ENCODE measurements around the gene POLR3H. TPM values are rescaled to one million over a fixed set of nuclear protein-coding genes. Genes with fewer than 3 reads are reported as not detected.
A peak's percentile ranks its signal among the peaks of the same experiment; 100 is the strongest.

POLR3H gene
- total RNA-seq, 2 donors from 2014 or later: 30.1 to 32.6 TPM

DNA sequence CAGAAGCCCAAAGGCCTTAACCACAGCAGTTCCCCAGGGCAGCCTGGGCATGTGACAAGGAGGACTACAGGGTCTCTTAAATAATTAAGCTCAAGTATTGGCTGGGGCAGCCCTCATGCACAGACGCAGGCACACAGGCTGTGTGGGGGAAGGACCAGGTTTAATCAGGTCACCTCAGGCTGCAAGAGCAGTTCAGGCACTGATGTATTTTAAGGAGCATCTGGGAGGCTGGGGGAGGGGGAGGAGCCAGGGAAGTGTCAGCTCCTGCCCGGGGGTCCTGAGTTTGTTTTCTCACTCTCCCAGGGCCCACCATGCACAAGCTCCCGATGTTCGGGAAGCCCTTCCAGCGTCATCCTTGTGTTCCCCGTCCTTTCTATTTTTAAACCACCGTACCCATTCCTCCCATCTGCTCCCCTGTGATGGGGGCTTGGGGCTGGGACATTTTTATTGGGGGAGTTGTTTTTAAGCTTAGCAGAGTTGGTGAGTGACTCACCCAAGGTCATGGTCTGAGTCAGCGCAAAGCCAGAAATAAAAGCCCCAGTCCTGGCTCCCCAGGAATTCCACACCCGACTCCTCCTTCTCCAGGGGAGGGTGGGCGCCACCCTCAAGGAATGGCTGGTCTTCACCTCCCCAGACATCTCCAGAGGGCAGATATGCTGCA lies 18.9 kb upstream of the POLR3H start:
- peak; percentile 76 for DNase-seq

DNA sequence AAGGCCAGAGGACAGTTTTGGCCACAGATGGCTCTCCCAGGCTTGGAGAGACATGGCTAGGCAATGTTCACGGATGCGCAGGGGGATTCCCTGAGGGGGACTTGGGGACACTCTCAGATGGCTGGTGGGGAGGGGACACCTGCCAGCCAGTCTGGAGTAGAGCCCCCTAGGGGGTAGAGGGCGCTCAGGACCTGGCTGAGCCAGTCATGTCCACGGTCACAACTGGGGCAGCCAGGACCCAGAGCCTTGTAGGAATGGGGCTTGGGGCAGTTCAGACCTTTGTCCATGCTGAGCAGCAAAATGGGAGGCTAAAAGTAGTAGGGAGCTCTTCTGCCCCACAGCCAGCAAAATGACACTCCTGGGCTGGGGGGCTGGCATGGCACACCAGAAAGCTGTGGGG lies 18.2 kb upstream of the POLR3H start:
- Mint-ChIP-seq H3K4me1 (peaks cover 33% of the 10 kb centered on the region), H3K9me3 (no peaks in the 10 kb centered on the region), H3K27ac (peak overlapping the region; percentile 48), H3K36me3 (ENCODE audit: low read depth) (no peaks in the 10 kb centered on the region), H3K4me3 (no peak overlapping the region), H3K27me3 (ENCODE audit: insufficient read depth) (no peaks in the 10 kb centered on the region)
- Histone ChIP-seq H3K27me3 (ENCODE audit: control insufficient read depth, insufficient read depth, low read length, poor library complexity, severe bottlenecking) (no peaks in the 10 kb centered on the region), H3K9me3 (ENCODE audit: control insufficient read depth, low read length) (no peaks in the 10 kb centered on the region), H3K27ac (ENCODE audit: low read depth, low read length) (no peak overlapping the region), H3K9ac (ENCODE audit: extremely low read depth, low read length, poor library complexity, severe bottlenecking) (no peak overlapping the region), H3K4me1 (ENCODE audit: control insufficient read depth, insufficient read depth, low read length) (peaks cover 3% of the 10 kb centered on the region), H3K4me3 (ENCODE audit: low read length) (no peak overlapping the region), H3K36me3 (ENCODE audit: control insufficient read depth, insufficient read depth, low read length) (no peaks in the 10 kb centered on the region)
- DNase-seq: peak; percentile 57
- TF ChIP-seq, protein P1, sequence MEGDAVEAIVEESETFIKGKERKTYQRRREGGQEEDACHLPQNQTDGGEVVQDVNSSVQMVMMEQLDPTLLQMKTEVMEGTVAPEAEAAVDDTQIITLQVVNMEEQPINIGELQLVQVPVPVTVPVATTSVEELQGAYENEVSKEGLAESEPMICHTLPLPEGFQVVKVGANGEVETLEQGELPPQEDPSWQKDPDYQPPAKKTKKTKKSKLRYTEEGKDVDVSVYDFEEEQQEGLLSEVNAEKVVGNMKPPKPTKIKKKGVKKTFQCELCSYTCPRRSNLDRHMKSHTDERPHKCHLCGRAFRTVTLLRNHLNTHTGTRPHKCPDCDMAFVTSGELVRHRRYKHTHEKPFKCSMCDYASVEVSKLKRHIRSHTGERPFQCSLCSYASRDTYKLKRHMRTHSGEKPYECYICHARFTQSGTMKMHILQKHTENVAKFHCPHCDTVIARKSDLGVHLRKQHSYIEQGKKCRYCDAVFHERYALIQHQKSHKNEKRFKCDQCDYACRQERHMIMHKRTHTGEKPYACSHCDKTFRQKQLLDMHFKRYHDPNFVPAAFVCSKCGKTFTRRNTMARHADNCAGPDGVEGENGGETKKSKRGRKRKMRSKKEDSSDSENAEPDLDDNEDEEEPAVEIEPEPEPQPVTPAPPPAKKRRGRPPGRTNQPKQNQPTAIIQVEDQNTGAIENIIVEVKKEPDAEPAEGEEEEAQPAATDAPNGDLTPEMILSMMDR (conservative IDR thresholded peaks at IDR 0.05): no peak
- 73% methylated on average over 4 of the region's 4 CpGs; no CpG with 5 or more reads in 1 of the 2 experiments for WGBS, 2 experiments (ENCODE audit: insufficient coverage in 1 of 2, insufficient read length in 1 of 2)

More for the DNA sequence above, 18.9 kb upstream of the POLR3H start:
- H3K27me3 ChIP-seq (ENCODE audit: control insufficient read depth, insufficient read depth, low read length, poor library complexity, severe bottlenecking): no peaks in the 10 kb centered on the region
- TF ChIP-seq, protein P1 (conservative IDR thresholded peaks at IDR 0.05): no peak
- peak overlapping the region; percentile 52 for H3K27ac Mint-ChIP-seq
- no peaks in the 10 kb centered on the region for H3K36me3 Mint-ChIP-seq (ENCODE audit: low read depth)
- WGBS, 2 experiments (ENCODE audit: insufficient coverage in 1 of 2, insufficient read length in 1 of 2): 68 to 69% methylated on average over 5 to 10 of the region's 10 CpGs
- no peaks in the 10 kb centered on the region for H3K9me3 ChIP-seq (ENCODE audit: control insufficient read depth, low read length)
- H3K9me3 Mint-ChIP-seq: no peaks in the 10 kb centered on the region
- no peaks in the 10 kb centered on the region for H3K36me3 ChIP-seq (ENCODE audit: control insufficient read depth, insufficient read depth, low read length)
- H3K27me3 Mint-ChIP-seq (ENCODE audit: insufficient read depth): no peaks in the 10 kb centered on the region
- no peak overlapping the region for H3K27ac ChIP-seq (ENCODE audit: low read depth, low read length)
- H3K4me1 ChIP-seq (ENCODE audit: control insufficient read depth, insufficient read depth, low read length): peaks cover 3% of the 10 kb centered on the region
- H3K9ac ChIP-seq (ENCODE audit: extremely low read depth, low read length, poor library complexity, severe bottlenecking): no peak overlapping the region
- peaks cover 29% of the 10 kb centered on the region for H3K4me1 Mint-ChIP-seq
- H3K4me3 Mint-ChIP-seq: no peak overlapping the region
- no peak overlapping the region for H3K4me3 ChIP-seq (ENCODE audit: low read length)

DNA sequence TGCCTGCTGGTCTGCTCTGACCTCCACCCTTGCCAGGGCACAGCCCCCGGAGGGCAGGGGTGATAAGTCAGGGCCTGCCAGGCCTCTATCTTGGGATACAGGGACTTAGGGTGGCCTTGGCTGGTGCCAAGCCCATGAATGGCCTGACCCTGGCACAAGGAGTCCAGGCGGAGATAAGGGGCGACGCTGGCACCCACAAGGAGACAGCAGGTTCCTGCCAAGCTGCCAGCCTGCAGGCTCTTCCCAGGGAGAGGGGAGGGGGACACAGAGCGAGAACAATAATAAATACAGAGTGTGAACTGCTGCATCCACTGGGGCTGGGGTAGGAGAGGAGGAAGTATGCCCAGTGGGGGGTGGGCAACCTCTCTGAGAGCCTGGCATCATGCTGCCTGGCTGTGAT lies 17.5 kb upstream of the POLR3H start:
- Histone ChIP-seq H3K9ac (ENCODE audit: extremely low read depth, low read length, poor library complexity, severe bottlenecking) (no peak overlapping the region), H3K27ac (ENCODE audit: low read depth, low read length) (no peak overlapping the region), H3K4me3 (ENCODE audit: low read length) (no peak overlapping the region), H3K36me3 (ENCODE audit: control insufficient read depth, insufficient read depth, low read length) (no peaks in the 10 kb centered on the region), H3K27me3 (ENCODE audit: control insufficient read depth, insufficient read depth, low read length, poor library complexity, severe bottlenecking) (no peaks in the 10 kb centered on the region), H3K4me1 (ENCODE audit: control insufficient read depth, insufficient read depth, low read length) (peaks cover 3% of the 10 kb centered on the region), H3K9me3 (ENCODE audit: control insufficient read depth, low read length) (no peaks in the 10 kb centered on the region)
- DNase-seq: peak; percentile 58
- WGBS, 2 experiments (ENCODE audit: insufficient coverage in 1 of 2, insufficient read length in 1 of 2): 84 to 96% methylated on average over 3 to 5 of the region's 5 CpGs
- no peaks in the 10 kb centered on the region for H3K9me3 Mint-ChIP-seq
- H3K4me3 Mint-ChIP-seq: no peak overlapping the region
- H3K4me1 Mint-ChIP-seq: peaks cover 34% of the 10 kb centered on the region
- TF ChIP-seq, protein P1 (conservative IDR thresholded peaks at IDR 0.05): no peak
- H3K36me3 Mint-ChIP-seq (ENCODE audit: low read depth): no peaks in the 10 kb centered on the region
- no peaks in the 10 kb centered on the region for H3K27me3 Mint-ChIP-seq (ENCODE audit: insufficient read depth)
- H3K27ac Mint-ChIP-seq: no peak overlapping the region
